ENCODE data around the gene CSF3R.

DNA sequence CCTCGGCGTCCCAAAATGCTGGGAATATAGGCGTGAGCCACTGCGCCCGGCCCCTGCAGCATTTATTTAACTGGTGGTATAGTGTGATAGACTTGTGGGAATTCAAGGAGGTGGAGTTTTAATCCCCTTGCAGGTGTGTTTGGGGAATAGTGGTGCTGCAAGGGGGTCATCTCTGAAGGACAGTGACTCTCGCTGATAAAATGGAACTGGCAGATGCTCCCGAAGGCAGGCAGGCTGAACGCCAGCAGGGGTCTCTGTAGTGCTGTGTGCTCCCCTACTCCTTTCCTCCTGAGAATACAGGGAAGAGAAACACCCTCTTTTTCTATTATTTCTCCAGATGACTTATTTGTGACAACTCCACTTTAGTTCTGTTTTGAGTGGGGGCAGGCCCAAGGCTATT, 36.4 kb downstream of the CSF3R start:
- TF ChIP-seq TP53 (CRISPR knock-in tag; IDR thresholded peaks at IDR 0.05) = no peak
- TF ChIP-seq, protein P1, sequence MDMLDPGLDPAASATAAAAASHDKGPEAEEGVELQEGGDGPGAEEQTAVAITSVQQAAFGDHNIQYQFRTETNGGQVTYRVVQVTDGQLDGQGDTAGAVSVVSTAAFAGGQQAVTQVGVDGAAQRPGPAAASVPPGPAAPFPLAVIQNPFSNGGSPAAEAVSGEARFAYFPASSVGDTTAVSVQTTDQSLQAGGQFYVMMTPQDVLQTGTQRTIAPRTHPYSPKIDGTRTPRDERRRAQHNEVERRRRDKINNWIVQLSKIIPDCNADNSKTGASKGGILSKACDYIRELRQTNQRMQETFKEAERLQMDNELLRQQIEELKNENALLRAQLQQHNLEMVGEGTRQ (CRISPR knock-in tag; IDR thresholded peaks at IDR 0.05) = no peak
- no peak for TF ChIP-seq ZNF232 (CRISPR knock-in tag; IDR thresholded peaks at IDR 0.05)
- TF ChIP-seq, protein P2, sequence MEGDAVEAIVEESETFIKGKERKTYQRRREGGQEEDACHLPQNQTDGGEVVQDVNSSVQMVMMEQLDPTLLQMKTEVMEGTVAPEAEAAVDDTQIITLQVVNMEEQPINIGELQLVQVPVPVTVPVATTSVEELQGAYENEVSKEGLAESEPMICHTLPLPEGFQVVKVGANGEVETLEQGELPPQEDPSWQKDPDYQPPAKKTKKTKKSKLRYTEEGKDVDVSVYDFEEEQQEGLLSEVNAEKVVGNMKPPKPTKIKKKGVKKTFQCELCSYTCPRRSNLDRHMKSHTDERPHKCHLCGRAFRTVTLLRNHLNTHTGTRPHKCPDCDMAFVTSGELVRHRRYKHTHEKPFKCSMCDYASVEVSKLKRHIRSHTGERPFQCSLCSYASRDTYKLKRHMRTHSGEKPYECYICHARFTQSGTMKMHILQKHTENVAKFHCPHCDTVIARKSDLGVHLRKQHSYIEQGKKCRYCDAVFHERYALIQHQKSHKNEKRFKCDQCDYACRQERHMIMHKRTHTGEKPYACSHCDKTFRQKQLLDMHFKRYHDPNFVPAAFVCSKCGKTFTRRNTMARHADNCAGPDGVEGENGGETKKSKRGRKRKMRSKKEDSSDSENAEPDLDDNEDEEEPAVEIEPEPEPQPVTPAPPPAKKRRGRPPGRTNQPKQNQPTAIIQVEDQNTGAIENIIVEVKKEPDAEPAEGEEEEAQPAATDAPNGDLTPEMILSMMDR (IDR thresholded peaks at IDR 0.05) = 0 out of 2 replicates have a peak, but pooled peaks have one; percentile 13
- TF ChIP-seq, protein P3, sequence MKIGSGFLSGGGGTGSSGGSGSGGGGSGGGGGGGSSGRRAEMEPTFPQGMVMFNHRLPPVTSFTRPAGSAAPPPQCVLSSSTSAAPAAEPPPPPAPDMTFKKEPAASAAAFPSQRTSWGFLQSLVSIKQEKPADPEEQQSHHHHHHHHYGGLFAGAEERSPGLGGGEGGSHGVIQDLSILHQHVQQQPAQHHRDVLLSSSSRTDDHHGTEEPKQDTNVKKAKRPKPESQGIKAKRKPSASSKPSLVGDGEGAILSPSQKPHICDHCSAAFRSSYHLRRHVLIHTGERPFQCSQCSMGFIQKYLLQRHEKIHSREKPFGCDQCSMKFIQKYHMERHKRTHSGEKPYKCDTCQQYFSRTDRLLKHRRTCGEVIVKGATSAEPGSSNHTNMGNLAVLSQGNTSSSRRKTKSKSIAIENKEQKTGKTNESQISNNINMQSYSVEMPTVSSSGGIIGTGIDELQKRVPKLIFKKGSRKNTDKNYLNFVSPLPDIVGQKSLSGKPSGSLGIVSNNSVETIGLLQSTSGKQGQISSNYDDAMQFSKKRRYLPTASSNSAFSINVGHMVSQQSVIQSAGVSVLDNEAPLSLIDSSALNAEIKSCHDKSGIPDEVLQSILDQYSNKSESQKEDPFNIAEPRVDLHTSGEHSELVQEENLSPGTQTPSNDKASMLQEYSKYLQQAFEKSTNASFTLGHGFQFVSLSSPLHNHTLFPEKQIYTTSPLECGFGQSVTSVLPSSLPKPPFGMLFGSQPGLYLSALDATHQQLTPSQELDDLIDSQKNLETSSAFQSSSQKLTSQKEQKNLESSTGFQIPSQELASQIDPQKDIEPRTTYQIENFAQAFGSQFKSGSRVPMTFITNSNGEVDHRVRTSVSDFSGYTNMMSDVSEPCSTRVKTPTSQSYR (CRISPR knock-in tag; IDR thresholded peaks at IDR 0.05) = no peak
- TF ChIP-seq SMAD3 (CRISPR knock-in tag; IDR thresholded peaks at IDR 0.05; ENCODE audit: borderline replicate concordance) = no peak
- TF ChIP-seq, protein P4, sequence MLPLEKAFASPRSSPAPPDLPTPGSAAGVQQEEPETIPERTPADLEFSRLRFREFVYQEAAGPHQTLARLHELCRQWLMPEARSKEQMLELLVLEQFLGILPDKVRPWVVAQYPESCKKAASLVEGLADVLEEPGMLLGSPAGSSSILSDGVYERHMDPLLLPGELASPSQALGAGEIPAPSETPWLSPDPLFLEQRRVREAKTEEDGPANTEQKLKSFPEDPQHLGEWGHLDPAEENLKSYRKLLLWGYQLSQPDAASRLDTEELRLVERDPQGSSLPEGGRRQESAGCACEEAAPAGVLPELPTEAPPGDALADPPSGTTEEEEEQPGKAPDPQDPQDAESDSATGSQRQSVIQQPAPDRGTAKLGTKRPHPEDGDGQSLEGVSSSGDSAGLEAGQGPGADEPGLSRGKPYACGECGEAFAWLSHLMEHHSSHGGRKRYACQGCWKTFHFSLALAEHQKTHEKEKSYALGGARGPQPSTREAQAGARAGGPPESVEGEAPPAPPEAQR (CRISPR knock-in tag; IDR thresholded peaks at IDR 0.05) = no peak
- TF ChIP-seq, protein P5, sequence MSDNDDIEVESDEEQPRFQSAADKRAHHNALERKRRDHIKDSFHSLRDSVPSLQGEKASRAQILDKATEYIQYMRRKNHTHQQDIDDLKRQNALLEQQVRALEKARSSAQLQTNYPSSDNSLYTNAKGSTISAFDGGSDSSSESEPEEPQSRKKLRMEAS (CRISPR knock-in tag; IDR thresholded peaks at IDR 0.05) = no peak
- TF ChIP-seq, protein P6, sequence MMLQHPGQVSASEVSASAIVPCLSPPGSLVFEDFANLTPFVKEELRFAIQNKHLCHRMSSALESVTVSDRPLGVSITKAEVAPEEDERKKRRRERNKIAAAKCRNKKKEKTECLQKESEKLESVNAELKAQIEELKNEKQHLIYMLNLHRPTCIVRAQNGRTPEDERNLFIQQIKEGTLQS (CRISPR knock-in tag; conservative IDR thresholded peaks at IDR 0.05) = no peak
- TF ChIP-seq NFYB (CRISPR knock-in tag; conservative IDR thresholded peaks at IDR 0.05; ENCODE audit: low read depth) = no peak
- TF ChIP-seq ZNF138 (CRISPR knock-in tag; conservative IDR thresholded peaks at IDR 0.05) = no peak
- no peak for TF ChIP-seq TEAD4 (CRISPR knock-in tag; IDR thresholded peaks at IDR 0.05)
- TF ChIP-seq, protein P7, sequence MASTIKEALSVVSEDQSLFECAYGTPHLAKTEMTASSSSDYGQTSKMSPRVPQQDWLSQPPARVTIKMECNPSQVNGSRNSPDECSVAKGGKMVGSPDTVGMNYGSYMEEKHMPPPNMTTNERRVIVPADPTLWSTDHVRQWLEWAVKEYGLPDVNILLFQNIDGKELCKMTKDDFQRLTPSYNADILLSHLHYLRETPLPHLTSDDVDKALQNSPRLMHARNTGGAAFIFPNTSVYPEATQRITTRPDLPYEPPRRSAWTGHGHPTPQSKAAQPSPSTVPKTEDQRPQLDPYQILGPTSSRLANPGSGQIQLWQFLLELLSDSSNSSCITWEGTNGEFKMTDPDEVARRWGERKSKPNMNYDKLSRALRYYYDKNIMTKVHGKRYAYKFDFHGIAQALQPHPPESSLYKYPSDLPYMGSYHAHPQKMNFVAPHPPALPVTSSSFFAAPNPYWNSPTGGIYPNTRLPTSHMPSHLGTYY (CRISPR knock-in tag; IDR thresholded peaks at IDR 0.05) = no peak
